Upper lobe of left lung (tissue), 4 donors: ENCODE results near the gene GPR42.

Experiments used
- EP300 ChIP-seq, 4 donors: sonication (generic); formaldehyde crosslinking; IDR thresholded peaks; one replicate each; pipeline ENCODE4 v1.5.1; 2017; ENCODE audit warnings: antibody characterized with exemption in 4 of 4, control low read depth in 2 of 4
- POLR2A ChIP-seq, 4 donors: fragments of 450-650 bp; IDR thresholded peaks; one replicate each; pipeline ENCODE4 v1.5.1; 2016 to 2017; ENCODE audit warnings: antibody characterized with exemption in 4 of 4, mild to moderate bottlenecking in 2 of 4
- TF ChIP-seq, protein P1 (sequence below), 6 experiments: fragments of 450-650 bp in 4 of 6; fragments of 200-600 bp in 2 of 6; sonication (generic) in 2 of 6; IDR thresholded peaks; one replicate each; pipeline ENCODE4 v1.5.1; 2016 to 2019; ENCODE audit warnings: antibody characterized with exemption in 6 of 6

DNA sequence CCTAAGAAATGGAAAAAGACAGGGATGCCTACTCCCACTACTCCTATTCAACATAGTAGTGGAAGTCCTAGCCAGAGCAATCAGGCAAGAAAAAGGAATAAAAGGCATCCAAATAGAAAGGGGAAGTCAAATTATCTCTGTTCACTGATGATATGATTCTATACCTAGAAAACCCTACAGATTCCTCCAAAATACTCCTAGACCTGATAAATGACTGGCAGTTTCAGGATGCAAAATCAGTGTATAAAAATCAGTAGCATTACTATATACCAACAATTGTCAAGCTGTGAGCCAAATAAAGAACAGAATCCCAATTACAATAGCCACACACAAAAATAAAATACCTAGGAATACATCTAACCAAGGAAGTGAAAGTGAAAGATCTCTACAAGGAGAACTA is 1.3 kb upstream of the GPR42 start:
- TF ChIP-seq, protein P1, sequence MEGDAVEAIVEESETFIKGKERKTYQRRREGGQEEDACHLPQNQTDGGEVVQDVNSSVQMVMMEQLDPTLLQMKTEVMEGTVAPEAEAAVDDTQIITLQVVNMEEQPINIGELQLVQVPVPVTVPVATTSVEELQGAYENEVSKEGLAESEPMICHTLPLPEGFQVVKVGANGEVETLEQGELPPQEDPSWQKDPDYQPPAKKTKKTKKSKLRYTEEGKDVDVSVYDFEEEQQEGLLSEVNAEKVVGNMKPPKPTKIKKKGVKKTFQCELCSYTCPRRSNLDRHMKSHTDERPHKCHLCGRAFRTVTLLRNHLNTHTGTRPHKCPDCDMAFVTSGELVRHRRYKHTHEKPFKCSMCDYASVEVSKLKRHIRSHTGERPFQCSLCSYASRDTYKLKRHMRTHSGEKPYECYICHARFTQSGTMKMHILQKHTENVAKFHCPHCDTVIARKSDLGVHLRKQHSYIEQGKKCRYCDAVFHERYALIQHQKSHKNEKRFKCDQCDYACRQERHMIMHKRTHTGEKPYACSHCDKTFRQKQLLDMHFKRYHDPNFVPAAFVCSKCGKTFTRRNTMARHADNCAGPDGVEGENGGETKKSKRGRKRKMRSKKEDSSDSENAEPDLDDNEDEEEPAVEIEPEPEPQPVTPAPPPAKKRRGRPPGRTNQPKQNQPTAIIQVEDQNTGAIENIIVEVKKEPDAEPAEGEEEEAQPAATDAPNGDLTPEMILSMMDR (IDR thresholded peaks at IDR 0.05), result no peak
- TF ChIP-seq EP300 (IDR thresholded peaks at IDR 0.05) (no peak), POLR2A (IDR thresholded peaks at IDR 0.05) (no peak)
